ENCODE data around the gene IKZF2.

- no peak for TF ChIP-seq POLR2AphosphoS5 (IDR thresholded peaks at IDR 0.05; ENCODE audit: borderline replicate concordance, low read depth, low read length)
- TF ChIP-seq EZH2 (IDR thresholded peaks at IDR 0.05), result no peak
Measured at GRCh38 chr2:213125646-213126347, 25.6 kb downstream of the IKZF2 start.
